Trophoblast cell (in vitro differentiated cells and primary cell): Measurements from ENCODE around the gene GTPBP1.

Experiments used
- DNase-seq, 2 donors: peaks; one replicate each; pipeline ENCODE4 v3.0.0-alpha.2; 2016
- H2AFZ ChIP-seq: 2 replicates; pipeline ENCODE4 v1.6.1; 2013; ENCODE audit warnings: low read length, moderate library complexity, mild to moderate bottlenecking; ENCODE audit not compliant: insufficient read depth, poor library complexity
- H2AK5ac ChIP-seq: 2 replicates; pipeline ENCODE4 v1.6.1; 2013; ENCODE audit warnings: mild to moderate bottlenecking, low read length
- H2BK120ac ChIP-seq: 2 replicates; pipeline ENCODE4 v1.6.1; 2013; ENCODE audit warnings: low read length, mild to moderate bottlenecking, moderate library complexity; ENCODE audit not compliant: insufficient read depth, poor library complexity
- H2BK12ac ChIP-seq: 2 replicates; pipeline ENCODE4 v1.6.1; 2013; ENCODE audit warnings: mild to moderate bottlenecking, low read length, moderate library complexity
- H2BK5ac ChIP-seq: 2 replicates; pipeline ENCODE4 v1.6.1; 2013; ENCODE audit warnings: low read length, low read depth, moderate library complexity, mild to moderate bottlenecking; ENCODE audit not compliant: poor library complexity
- H3K14ac ChIP-seq: 2 replicates; pipeline ENCODE4 v1.6.1; 2013; ENCODE audit warnings: mild to moderate bottlenecking, low read length
- H3K18ac ChIP-seq: 2 replicates; pipeline ENCODE4 v1.6.1; 2013; ENCODE audit warnings: mild to moderate bottlenecking, low read length
- H3K23ac ChIP-seq: 2 replicates; pipeline ENCODE4 v1.6.1; 2013; ENCODE audit warnings: low read length
- H3K27ac ChIP-seq: 2 replicates; pipeline ENCODE4 v1.5.1; 2013; ENCODE audit warnings: low read depth, mild to moderate bottlenecking, inconsistent platforms, low read length, moderate library complexity
- H3K27me3 ChIP-seq: 2 replicates; pipeline ENCODE4 v1.6.1; 2013; ENCODE audit warnings: inconsistent platforms, mild to moderate bottlenecking, low read length, moderate library complexity; ENCODE audit not compliant: insufficient read depth
- H3K36me3 ChIP-seq, 2 experiments: 1 replicate in 1 of 2; 2 replicates in 1 of 2; pipeline ENCODE4 v1.6.1; 2013; ENCODE audit warnings: low read length in 2 of 2, mild to moderate bottlenecking in 2 of 2, moderate library complexity in 1 of 2; ENCODE audit not compliant: insufficient read depth in 2 of 2, control insufficient read depth in 1 of 2
- H3K4ac ChIP-seq: 2 replicates; pipeline ENCODE4 v1.6.1; 2013; ENCODE audit warnings: low read depth, mild to moderate bottlenecking, low read length, moderate library complexity
- H3K4me1 ChIP-seq, 2 experiments: 1 replicate in 1 of 2; 2 replicates in 1 of 2; pipeline ENCODE4 v1.6.1; 2013; ENCODE audit warnings: low read length in 2 of 2, mild to moderate bottlenecking in 2 of 2, moderate library complexity in 1 of 2; ENCODE audit not compliant: insufficient read depth in 2 of 2, control insufficient read depth in 1 of 2
- H3K4me2 ChIP-seq: 2 replicates; pipeline ENCODE4 v1.6.1; 2013; ENCODE audit warnings: inconsistent platforms, mild to moderate bottlenecking, low read length, moderate library complexity
- H3K4me3 ChIP-seq: 2 replicates; pipeline ENCODE4 v1.5.1; 2013; ENCODE audit warnings: mild to moderate bottlenecking, low read depth, low read length, inconsistent platforms
- H3K79me1 ChIP-seq: one replicate; pipeline ENCODE4 v1.6.1; 2013; ENCODE audit warnings: low read length
- H3K79me2 ChIP-seq: 2 replicates; pipeline ENCODE4 v1.6.1; 2013; ENCODE audit warnings: low read length, mild to moderate bottlenecking; ENCODE audit not compliant: control insufficient read depth, insufficient read depth, poor library complexity
- H3K9ac ChIP-seq: 2 replicates; pipeline ENCODE4 v1.6.1; 2013; ENCODE audit warnings: mild to moderate bottlenecking, low read length
- H3K9me3 ChIP-seq: 2 replicates; pipeline ENCODE4 v1.6.1; 2013; ENCODE audit warnings: low read depth, mild to moderate bottlenecking, control low read depth, inconsistent platforms, low read length; ENCODE audit not compliant: insufficient read depth
- H4K12ac ChIP-seq: 2 replicates; pipeline ENCODE4 v1.6.1; 2013; ENCODE audit warnings: low read depth, mild to moderate bottlenecking, low read length, moderate library complexity
- H4K8ac ChIP-seq: 2 replicates; pipeline ENCODE4 v1.6.1; 2013; ENCODE audit warnings: low read depth, mild to moderate bottlenecking, low read length, moderate library complexity
- H4K91ac ChIP-seq: one replicate; pipeline ENCODE4 v1.6.1; 2013; ENCODE audit warnings: low read depth, mild to moderate bottlenecking, low read length, moderate library complexity
- WGBS: extraction: QIAGEN DNeasy Blood & Tissue Kit; methylation state at CpG from one replicate; pipeline ENCODE4 v1.1.7; 2013; ENCODE audit warnings: missing lambda C conversion rate; ENCODE audit not compliant: insufficient read length, insufficient coverage; ENCODE audit errors: extremely low coverage; 5-methylcytosine and 5-hydroxymethylcytosine counted together

Gene GTPBP1

GRCh38 chr22:38699784-38700183 is 6.0 kb upstream of the GTPBP1 start:
- Histone ChIP-seq H3K36me3 (no peaks in the 10 kb centered on the region), H4K12ac (peak overlapping the region; percentile 18), H3K79me2 (peaks cover 12% of the 10 kb centered on the region), H3K9ac (peak overlapping the region; percentile 72), H2AK5ac (peak overlapping the region; percentile 83), H3K27ac (no peak overlapping the region), H3K79me1 (peaks cover 18% of the 10 kb centered on the region), H2AFZ (no peak overlapping the region), H2BK120ac (peak overlapping the region; percentile 49), H3K14ac (peak overlapping the region; percentile 53), H2BK5ac (no peak overlapping the region), H3K4me2 (peak overlapping the region; percentile 93), H2BK12ac (no peak overlapping the region), H3K4me1 (peaks cover 5 to 16% of the 10 kb centered on the region in 2 experiments), H3K23ac (no peak overlapping the region), H3K4me3 (peak overlapping the region; percentile 65), H4K91ac (peak overlapping the region; percentile 59), H4K8ac (peak overlapping the region; percentile 77), H3K18ac (no peak overlapping the region), H3K9me3 (no peaks in the 10 kb centered on the region), H3K4ac (peak overlapping the region; percentile 95), H3K27me3 (no peaks in the 10 kb centered on the region)
- no CpG with 5 or more reads among the region's 6 CpGs for WGBS
- peak in 1 of 2 donors; percentile 25 for DNase-seq

- H4K8ac ChIP-seq: peak overlapping the region; percentile 90
- WGBS: no CpG with 5 or more reads among the region's 57 CpGs
Measured at GRCh38 chr22:38700270-38700788, 5.4 kb upstream of the GTPBP1 start.

GRCh38 chr22:38700789-38701628 is 4.7 kb upstream of the GTPBP1 start, which contains the start of gene JOSD1:
JOSD1 (minus strand) TSS chr22:38700943; CDS start chr22:38699987, 956 bp downstream.
- H3K18ac ChIP-seq: peak within 1 kb of the TSS; percentile 98
- no peak within 1 kb of the TSS for H3K23ac ChIP-seq
- peak within 1 kb of the TSS; percentile 99 for H3K9ac ChIP-seq
- peak within 1 kb of the TSS; percentile 98 for H2AK5ac ChIP-seq
- H2BK12ac ChIP-seq: peak within 1 kb of the TSS; percentile 70
- H3K79me1 ChIP-seq: peaks cover 20% of the 10 kb centered on the region
- peak within 1 kb of the TSS; percentile 95 for H2BK120ac ChIP-seq
- H4K8ac ChIP-seq: peak within 1 kb of the TSS; percentile 90
- no peaks in the 10 kb centered on the region for H3K36me3 ChIP-seq
- peak within 1 kb of the TSS; percentile 93 for H3K4me2 ChIP-seq
- H3K79me2 ChIP-seq: peaks cover 15% of the 10 kb centered on the region
- H3K4me3 ChIP-seq: peak within 1 kb of the TSS; percentile 97
- WGBS: no CpG with 5 or more reads among the region's 94 CpGs
- H4K12ac ChIP-seq: peak within 1 kb of the TSS; percentile 87
- peak; percentile 93 to 99 for DNase-seq
- peak within 1 kb of the TSS; percentile 93 for H2BK5ac ChIP-seq
- H3K9me3 ChIP-seq: no peaks in the 10 kb centered on the region
- H4K91ac ChIP-seq: peak within 1 kb of the TSS; percentile 96
- no peaks in the 10 kb centered on the region for H3K27me3 ChIP-seq
- H3K4me1 ChIP-seq: peaks cover 5 to 16% of the 10 kb centered on the region in 2 experiments
- peak within 1 kb of the TSS; percentile 99 for H3K14ac ChIP-seq
- H2AFZ ChIP-seq: peak within 1 kb of the TSS; percentile 94
- H3K27ac ChIP-seq: peak within 1 kb of the TSS; percentile 88
- H3K4ac ChIP-seq: peak within 1 kb of the TSS; percentile 96

More at GRCh38 chr22:38700270-38700788, 5.4 kb upstream of the GTPBP1 start:
- peak overlapping the region; percentile 98 for H2AK5ac ChIP-seq
- peak overlapping the region; percentile 98 for H3K18ac ChIP-seq
- no peaks in the 10 kb centered on the region for H3K27me3 ChIP-seq
- H3K23ac ChIP-seq: no peak overlapping the region
- H2BK5ac ChIP-seq: peak overlapping the region; percentile 93
- H4K12ac ChIP-seq: peak overlapping the region; percentile 87
- H3K27ac ChIP-seq: peak overlapping the region; percentile 88
- H2BK120ac ChIP-seq: peak overlapping the region; percentile 95
- no peaks in the 10 kb centered on the region for H3K9me3 ChIP-seq
- peak overlapping the region; percentile 99 for H3K9ac ChIP-seq
- peak overlapping the region; percentile 70 for H2BK12ac ChIP-seq
- no peaks in the 10 kb centered on the region for H3K36me3 ChIP-seq
- H2AFZ ChIP-seq: peak overlapping the region; percentile 94
- H3K79me1 ChIP-seq: peaks cover 18% of the 10 kb centered on the region
- DNase-seq: peak; percentile 68 to 80
- peaks cover 5 to 16% of the 10 kb centered on the region in 2 experiments for H3K4me1 ChIP-seq
- H3K14ac ChIP-seq: peak overlapping the region; percentile 99
- peak overlapping the region; percentile 93 for H3K4me2 ChIP-seq
- peak overlapping the region; percentile 96 for H3K4ac ChIP-seq
- peaks cover 12% of the 10 kb centered on the region for H3K79me2 ChIP-seq
- peak overlapping the region; percentile 97 for H3K4me3 ChIP-seq
- peak overlapping the region; percentile 96 for H4K91ac ChIP-seq

GRCh38 chr22:38704654-38705234 is 1.0 kb upstream of the GTPBP1 start:
- Histone ChIP-seq H4K12ac (no peak overlapping the region), H3K4me1 (peaks cover 4 to 9% of the 10 kb centered on the region in 2 experiments), H3K79me2 (peaks cover 17% of the 10 kb centered on the region), H3K23ac (no peak overlapping the region), H4K8ac (no peak overlapping the region), H4K91ac (no peak overlapping the region), H3K79me1 (peaks cover 23% of the 10 kb centered on the region), H3K4me3 (no peak overlapping the region), H3K18ac (no peak overlapping the region), H3K4me2 (peak overlapping the region; percentile 58), H2BK12ac (no peak overlapping the region), H3K4ac (no peak overlapping the region), H3K14ac (no peak overlapping the region), H3K9ac (no peak overlapping the region), H2AFZ (no peak overlapping the region), H2AK5ac (no peak overlapping the region), H3K27ac (no peak overlapping the region), H3K27me3 (no peaks in the 10 kb centered on the region), H3K36me3 (no peaks in the 10 kb centered on the region), H2BK5ac (no peak overlapping the region), H2BK120ac (no peak overlapping the region), H3K9me3 (no peaks in the 10 kb centered on the region)
- WGBS: no CpG with 5 or more reads among the region's 10 CpGs
- no peak for DNase-seq
